Raji (cell line): ENCODE results near the gene GOLGA6L22.
"Not testable (repeated sequence)": the region's sequence is repeated elsewhere in the genome, so short reads cannot be mapped to it uniquely, and the experiment has no call there.

Experiments used
- POLR2A ChIP-seq: IDR thresholded peaks from 2 replicates; pipeline ENCODE4 v1.6.1; 2011; ENCODE audit warnings: low read depth, low read length, control low read depth; ENCODE audit not compliant: insufficient read depth

Gene GOLGA6L22

GRCh38 chr15:22458603-22459002, at the start of gene GOLGA6L22:
TSS of gene GOLGA6L22 (plus strand) at chr15:22458903. CDS start at chr15:22458994, 91 bp downstream.
- not testable (repeated sequence) for TF ChIP-seq POLR2A
